Measurements from ENCODE around the gene SIDT2. TPM values are rescaled to one million over a fixed set of nuclear protein-coding genes. Genes with fewer than 3 reads are reported as not detected.

SIDT2 gene
- total RNA-seq, 1 experiment from 2014 or later = 30.6 TPM

DNA sequence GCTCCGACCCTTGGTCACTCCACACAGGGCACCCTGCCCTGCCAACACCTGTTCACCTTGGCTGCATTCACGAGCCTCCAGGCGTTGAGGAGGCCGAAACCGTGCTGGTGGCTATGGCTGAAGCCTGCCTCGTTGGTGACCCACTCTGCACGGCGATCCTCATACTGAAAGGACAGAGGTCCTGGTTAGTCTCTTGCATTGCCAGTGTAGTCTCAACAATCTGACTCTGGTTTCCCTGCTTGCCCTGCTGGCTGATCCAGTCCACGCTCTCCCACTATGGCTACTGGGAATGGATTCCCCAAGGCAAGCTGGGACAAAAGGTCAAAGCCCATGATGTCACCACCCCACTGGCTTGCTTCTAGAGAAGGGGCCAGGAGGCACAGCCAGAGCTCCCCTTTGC, 40.5 kb downstream of the SIDT2 start:
- Histone ChIP-seq H3K79me2 (ENCODE audit: low read length) (no peaks in the 10 kb centered on the region), H3K9me3 (ENCODE audit: low read length) (no peaks in the 10 kb centered on the region), H3K4me1 (ENCODE audit: low read length) (no peaks in the 10 kb centered on the region), H3K4me3 (ENCODE audit: low read length) (no peak overlapping the region), H3K9me2 (replicated peaks; ENCODE audit: insufficient read depth, low read length) (no peaks in the 10 kb centered on the region), H3K36me3 (ENCODE audit: insufficient read depth, low read length) (no peaks in the 10 kb centered on the region), H3K27ac (ENCODE audit: low read length) (no peak overlapping the region), H3K9ac (ENCODE audit: low read length) (no peak overlapping the region), H3K27me3 (ENCODE audit: low read length) (no peaks in the 10 kb centered on the region), H2AFZ (ENCODE audit: low read length) (no peak overlapping the region), H4K20me1 (ENCODE audit: insufficient read depth, low read depth, low read length) (no peaks in the 10 kb centered on the region), H3K4me2 (ENCODE audit: low read depth, low read length, poor library complexity, severe bottlenecking) (no peak overlapping the region)
- no peak for DNase-seq

DNA sequence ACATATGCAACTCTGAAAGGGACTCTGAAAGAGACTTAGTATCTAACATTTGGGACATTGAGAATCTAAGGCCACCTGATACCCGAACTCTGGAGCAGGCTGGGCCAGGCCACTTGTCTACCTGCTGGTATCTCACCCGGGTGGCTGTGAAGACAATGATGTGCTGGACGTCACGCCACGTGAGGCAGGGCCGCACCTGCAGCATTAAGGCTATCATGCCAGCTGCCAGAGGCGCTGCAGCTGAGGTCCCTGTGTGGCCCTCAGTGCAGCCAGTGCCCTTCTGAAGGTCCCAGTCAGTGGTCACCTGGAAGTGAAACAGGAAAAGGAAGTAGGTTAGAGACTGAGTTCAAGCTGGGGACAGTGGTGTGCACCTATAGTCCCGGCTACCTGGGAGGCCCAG, 40.9 kb downstream of the SIDT2 start:
- H3K27ac ChIP-seq (ENCODE audit: low read length) = no peak overlapping the region
- no peaks in the 10 kb centered on the region for H3K36me3 ChIP-seq (ENCODE audit: insufficient read depth, low read length)
- H4K20me1 ChIP-seq (ENCODE audit: insufficient read depth, low read depth, low read length) = no peaks in the 10 kb centered on the region
- H3K79me2 ChIP-seq (ENCODE audit: low read length) = no peaks in the 10 kb centered on the region
- no peak overlapping the region for H3K4me3 ChIP-seq (ENCODE audit: low read length)
- no peaks in the 10 kb centered on the region for H3K9me3 ChIP-seq (ENCODE audit: low read length)
- H3K9ac ChIP-seq (ENCODE audit: low read length) = no peak overlapping the region
- no peaks in the 10 kb centered on the region for H3K4me1 ChIP-seq (ENCODE audit: low read length)
- no peak overlapping the region for H3K4me2 ChIP-seq (ENCODE audit: low read depth, low read length, poor library complexity, severe bottlenecking)
- DNase-seq = no peak
- H3K27me3 ChIP-seq (ENCODE audit: low read length) = no peaks in the 10 kb centered on the region
- no peaks in the 10 kb centered on the region for H3K9me2 ChIP-seq (replicated peaks; ENCODE audit: insufficient read depth, low read length)
- no peak overlapping the region for H2AFZ ChIP-seq (ENCODE audit: low read length)

DNA sequence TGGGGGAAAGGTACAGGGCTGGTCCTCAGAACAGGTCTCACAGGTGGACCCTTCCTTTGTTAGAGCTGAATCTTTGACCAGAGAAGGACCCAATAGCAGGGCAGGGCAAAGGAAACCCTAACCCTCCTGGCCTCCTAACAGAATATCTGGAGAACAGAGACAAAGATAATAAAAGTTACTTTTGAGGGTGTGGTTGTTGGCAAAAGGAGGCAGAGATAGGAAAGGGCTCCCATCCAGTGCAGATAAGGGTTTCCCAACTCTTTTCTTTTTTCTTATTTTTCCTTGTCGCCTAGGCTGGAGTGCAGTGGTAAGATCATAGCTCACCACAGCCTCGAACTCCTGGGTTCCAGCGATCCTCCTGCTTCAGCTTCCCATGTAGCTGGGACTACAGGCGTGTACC, 41.5 kb downstream of the SIDT2 start:
- no peak overlapping the region for H3K4me2 ChIP-seq (ENCODE audit: low read depth, low read length, poor library complexity, severe bottlenecking)
- no peak overlapping the region for H3K9ac ChIP-seq (ENCODE audit: low read length)
- no peaks in the 10 kb centered on the region for H3K9me2 ChIP-seq (replicated peaks; ENCODE audit: insufficient read depth, low read length)
- no peak overlapping the region for H3K4me3 ChIP-seq (ENCODE audit: low read length)
- no peak overlapping the region for H3K27ac ChIP-seq (ENCODE audit: low read length)
- no peaks in the 10 kb centered on the region for H4K20me1 ChIP-seq (ENCODE audit: insufficient read depth, low read depth, low read length)
- no peak overlapping the region for H2AFZ ChIP-seq (ENCODE audit: low read length)
- H3K27me3 ChIP-seq (ENCODE audit: low read length) = no peaks in the 10 kb centered on the region
- H3K9me3 ChIP-seq (ENCODE audit: low read length) = no peaks in the 10 kb centered on the region
- H3K36me3 ChIP-seq (ENCODE audit: insufficient read depth, low read length) = no peaks in the 10 kb centered on the region
- no peak for DNase-seq
- H3K79me2 ChIP-seq (ENCODE audit: low read length) = no peaks in the 10 kb centered on the region
- no peaks in the 10 kb centered on the region for H3K4me1 ChIP-seq (ENCODE audit: low read length)

DNA sequence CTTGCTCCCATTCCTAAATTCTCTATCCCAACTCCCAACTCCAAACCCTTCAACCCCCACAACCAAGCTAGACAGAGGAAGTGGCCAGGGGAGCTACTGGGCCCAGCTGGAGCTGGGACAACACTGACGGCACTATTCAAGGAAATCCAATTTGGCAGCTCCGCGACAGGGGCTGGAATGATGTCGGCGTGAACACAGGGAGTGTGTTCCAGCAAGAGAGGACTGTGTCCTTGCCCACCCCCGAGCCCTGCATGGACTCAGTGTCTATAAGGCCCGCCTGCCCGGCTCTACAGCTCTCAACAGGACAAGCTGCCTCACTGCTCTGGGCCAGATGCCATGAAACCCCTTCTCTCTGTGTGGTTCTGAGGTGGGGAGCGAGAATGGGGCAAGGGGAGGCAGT, 42.0 kb downstream of the SIDT2 start:
- no peak for DNase-seq
- no peaks in the 10 kb centered on the region for H3K9me3 ChIP-seq (ENCODE audit: low read length)
- H3K27ac ChIP-seq (ENCODE audit: low read length) = no peak overlapping the region
- no peak overlapping the region for H2AFZ ChIP-seq (ENCODE audit: low read length)
- no peaks in the 10 kb centered on the region for H3K36me3 ChIP-seq (ENCODE audit: insufficient read depth, low read length)
- H4K20me1 ChIP-seq (ENCODE audit: insufficient read depth, low read depth, low read length) = no peaks in the 10 kb centered on the region
- H3K79me2 ChIP-seq (ENCODE audit: low read length) = no peaks in the 10 kb centered on the region
- no peak overlapping the region for H3K4me3 ChIP-seq (ENCODE audit: low read length)
- H3K9ac ChIP-seq (ENCODE audit: low read length) = no peak overlapping the region
- H3K4me2 ChIP-seq (ENCODE audit: low read depth, low read length, poor library complexity, severe bottlenecking) = no peak overlapping the region
- H3K27me3 ChIP-seq (ENCODE audit: low read length) = no peaks in the 10 kb centered on the region
- H3K9me2 ChIP-seq (replicated peaks; ENCODE audit: insufficient read depth, low read length) = no peaks in the 10 kb centered on the region
- H3K4me1 ChIP-seq (ENCODE audit: low read length) = no peaks in the 10 kb centered on the region

DNA sequence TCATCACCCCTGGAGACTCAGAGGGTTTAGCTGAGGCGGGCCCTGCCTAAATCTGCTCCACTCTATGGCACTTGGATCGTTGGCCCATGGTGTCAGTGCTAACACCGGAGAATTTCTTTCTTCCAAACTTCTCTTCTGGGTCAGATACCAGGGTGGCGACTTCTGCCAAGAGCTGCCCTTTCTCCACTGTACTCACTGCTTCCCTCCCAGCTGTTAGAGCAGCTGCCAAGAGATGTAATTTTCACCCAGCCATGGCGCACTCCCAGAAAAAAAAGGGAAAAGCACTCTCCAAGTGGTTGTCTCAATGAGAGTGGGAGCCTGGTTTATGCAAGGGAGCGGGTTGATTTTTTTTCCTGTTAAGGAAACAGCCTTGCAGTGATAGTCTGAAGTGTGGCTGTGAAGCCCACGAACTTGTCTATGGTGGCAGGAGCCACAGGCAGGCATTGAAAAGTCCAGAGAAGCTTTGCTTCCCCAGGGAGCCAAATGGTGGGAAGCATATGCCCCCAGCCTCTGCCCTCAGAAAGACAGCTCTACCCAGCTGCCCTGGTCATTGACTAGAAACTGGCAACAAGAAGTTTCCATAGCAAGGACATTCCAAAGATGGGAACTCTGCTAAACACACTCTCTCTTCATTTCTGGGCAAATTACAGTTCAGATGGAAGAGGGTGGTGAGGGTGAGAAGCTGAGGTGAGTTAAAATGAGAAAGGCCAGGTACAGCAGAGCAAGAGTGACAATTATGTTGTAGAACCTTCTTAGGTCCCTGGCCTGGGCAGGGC, 42.6 kb downstream of the SIDT2 start:
- Histone ChIP-seq H4K20me1 (ENCODE audit: insufficient read depth, low read depth, low read length) (no peaks in the 10 kb centered on the region), H3K27me3 (ENCODE audit: low read length) (no peaks in the 10 kb centered on the region), H3K9me2 (replicated peaks; ENCODE audit: insufficient read depth, low read length) (no peaks in the 10 kb centered on the region), H3K4me2 (ENCODE audit: low read depth, low read length, poor library complexity, severe bottlenecking) (no peak overlapping the region), H3K36me3 (ENCODE audit: insufficient read depth, low read length) (no peaks in the 10 kb centered on the region), H3K4me3 (ENCODE audit: low read length) (no peak overlapping the region), H3K9me3 (ENCODE audit: low read length) (no peaks in the 10 kb centered on the region), H3K9ac (ENCODE audit: low read length) (no peak overlapping the region), H3K79me2 (ENCODE audit: low read length) (no peaks in the 10 kb centered on the region), H3K27ac (ENCODE audit: low read length) (no peak overlapping the region), H2AFZ (ENCODE audit: low read length) (no peak overlapping the region), H3K4me1 (ENCODE audit: low read length) (no peaks in the 10 kb centered on the region)
- no peak for DNase-seq

DNA sequence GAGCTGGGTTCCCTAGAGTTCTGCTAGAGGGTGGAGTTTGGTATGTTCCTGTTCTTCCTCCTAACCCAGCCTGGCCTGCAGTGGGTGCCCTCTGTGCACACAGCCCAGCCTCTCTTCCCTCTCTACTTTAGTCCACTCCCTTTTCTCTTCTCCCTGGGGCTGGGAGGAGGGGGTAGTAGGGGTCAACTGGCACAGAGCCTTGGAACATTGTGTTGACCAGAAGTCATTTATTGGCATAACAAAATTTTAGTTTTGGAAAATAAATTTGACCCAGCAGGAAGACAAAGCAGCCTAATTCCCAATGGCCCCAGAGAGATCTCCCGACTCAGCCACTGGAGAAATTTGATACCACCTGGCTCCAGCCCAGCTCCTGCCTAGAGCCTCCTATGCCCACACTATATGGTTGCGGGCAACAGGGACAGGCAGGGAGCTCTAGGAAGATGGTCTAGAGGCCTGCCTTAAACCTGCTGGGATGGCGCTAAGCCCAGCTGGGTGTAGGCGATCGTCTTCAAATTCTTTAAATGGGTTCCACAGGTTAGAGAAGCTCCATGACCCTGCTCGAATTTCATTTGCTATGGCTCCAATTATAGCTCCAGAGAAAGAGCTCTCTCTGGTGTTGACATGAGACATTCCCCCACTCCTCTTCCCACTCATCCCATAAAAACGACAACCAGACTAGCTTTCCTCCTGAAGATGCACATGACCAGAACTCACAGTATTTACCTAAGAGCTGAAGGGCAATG, 43.4 kb downstream of the SIDT2 start:
- Histone ChIP-seq H3K36me3 (ENCODE audit: insufficient read depth, low read length) (no peaks in the 10 kb centered on the region), H3K9ac (ENCODE audit: low read length) (no peak overlapping the region), H3K4me2 (ENCODE audit: low read depth, low read length, poor library complexity, severe bottlenecking) (no peak overlapping the region), H2AFZ (ENCODE audit: low read length) (no peak overlapping the region), H3K4me1 (ENCODE audit: low read length) (no peaks in the 10 kb centered on the region), H3K27ac (ENCODE audit: low read length) (no peak overlapping the region), H3K27me3 (ENCODE audit: low read length) (no peaks in the 10 kb centered on the region), H3K9me3 (ENCODE audit: low read length) (no peaks in the 10 kb centered on the region), H3K4me3 (ENCODE audit: low read length) (no peak overlapping the region), H3K9me2 (replicated peaks; ENCODE audit: insufficient read depth, low read length) (no peaks in the 10 kb centered on the region), H3K79me2 (ENCODE audit: low read length) (no peaks in the 10 kb centered on the region), H4K20me1 (ENCODE audit: insufficient read depth, low read depth, low read length) (no peaks in the 10 kb centered on the region)
- no peak for DNase-seq

DNA sequence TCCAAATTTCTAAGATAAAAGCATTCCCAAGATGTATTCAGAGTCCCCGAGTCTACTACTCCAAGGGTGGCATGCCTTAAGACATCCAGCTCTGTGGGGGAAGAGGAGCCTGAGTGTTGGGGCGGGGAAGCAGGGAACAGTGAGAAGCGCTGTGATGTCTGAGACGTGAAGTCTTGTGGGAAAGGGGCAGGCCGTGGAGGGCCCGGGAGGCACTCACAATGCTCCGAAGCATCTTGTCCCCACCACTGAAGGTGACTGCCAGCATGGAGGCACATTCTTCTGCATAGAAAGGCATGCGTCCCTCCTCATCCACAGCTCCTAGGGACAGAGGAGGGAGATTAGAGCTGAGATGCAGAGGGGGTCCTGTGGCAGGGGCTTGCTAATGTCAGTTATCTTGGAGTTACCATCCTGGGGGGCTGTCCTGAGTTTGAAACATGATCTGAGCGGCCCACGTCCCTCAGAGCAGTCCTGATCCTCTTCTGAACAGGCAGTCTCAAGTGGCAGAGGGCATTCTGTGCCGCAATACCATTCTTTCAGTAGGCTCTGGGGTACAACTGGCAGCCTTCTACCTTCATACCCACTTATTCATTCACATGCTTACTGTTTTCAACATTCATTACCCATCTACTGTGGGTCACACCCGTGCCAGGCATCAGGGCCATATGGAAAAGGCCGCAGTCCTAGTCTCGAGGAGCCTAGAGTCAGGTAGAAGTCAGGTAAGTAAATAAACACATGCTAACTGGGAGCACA, 44.6 kb downstream of the SIDT2 start:
- H3K79me2 ChIP-seq (ENCODE audit: low read length) = no peaks in the 10 kb centered on the region
- H3K4me3 ChIP-seq (ENCODE audit: low read length) = no peak overlapping the region
- H3K9me2 ChIP-seq (replicated peaks; ENCODE audit: insufficient read depth, low read length) = no peaks in the 10 kb centered on the region
- H3K36me3 ChIP-seq (ENCODE audit: insufficient read depth, low read length) = no peaks in the 10 kb centered on the region
- no peaks in the 10 kb centered on the region for H3K9me3 ChIP-seq (ENCODE audit: low read length)
- no peaks in the 10 kb centered on the region for H3K4me1 ChIP-seq (ENCODE audit: low read length)
- no peak for DNase-seq
- no peak overlapping the region for H3K27ac ChIP-seq (ENCODE audit: low read length)
- no peak overlapping the region for H3K9ac ChIP-seq (ENCODE audit: low read length)
- no peak overlapping the region for H2AFZ ChIP-seq (ENCODE audit: low read length)
- no peaks in the 10 kb centered on the region for H3K27me3 ChIP-seq (ENCODE audit: low read length)
- no peaks in the 10 kb centered on the region for H4K20me1 ChIP-seq (ENCODE audit: insufficient read depth, low read depth, low read length)
- H3K4me2 ChIP-seq (ENCODE audit: low read depth, low read length, poor library complexity, severe bottlenecking) = no peak overlapping the region
